ENCODE measurements around the gene TRPC4. TPM values are rescaled to one million over a fixed set of nuclear protein-coding genes. Genes with fewer than 3 reads are reported as not detected.

The TRPC4 gene
- total RNA-seq, 2 experiments from 2014 or later, result not detected

DNA sequence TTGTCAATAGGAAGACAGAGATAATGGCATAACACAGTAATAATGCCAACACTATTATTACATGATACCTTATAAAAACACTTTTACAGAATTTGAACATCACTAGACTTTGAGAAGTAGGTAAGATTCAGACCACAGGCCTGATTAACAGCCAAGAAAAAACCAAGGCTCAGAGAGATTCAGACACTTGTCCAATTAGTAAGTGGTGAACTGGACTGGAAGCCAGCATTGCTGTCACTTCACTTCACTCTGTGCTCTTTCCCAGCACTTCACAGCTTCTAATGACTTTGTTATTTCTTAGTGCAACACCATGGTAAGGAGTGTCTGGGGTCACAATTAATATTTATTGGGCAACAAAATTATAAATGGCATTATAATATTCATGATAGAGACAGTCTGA is 91.9 kb downstream of the TRPC4 start:
- Histone ChIP-seq H3K27me3 (ENCODE audit: control insufficient read depth in 1 of 2, insufficient read depth in 2 of 2, low read length in 2 of 2) (no peaks in the 10 kb centered on the region), H3K36me3 (ENCODE audit: insufficient read depth, low read length) (no peaks in the 10 kb centered on the region), H3K27ac (ENCODE audit: low read depth in 1 of 2, low read length in 2 of 2) (no peak overlapping the region), H3K4me1 (ENCODE audit: insufficient read depth, low read length) (no peaks in the 10 kb centered on the region), H3K4me3 (ENCODE audit: low read length) (no peak overlapping the region), H3K9me3 (ENCODE audit: control insufficient read depth in 1 of 2, insufficient read depth in 1 of 2, low read length in 2 of 2) (no peaks in the 10 kb centered on the region)
- TF ChIP-seq, protein P1, sequence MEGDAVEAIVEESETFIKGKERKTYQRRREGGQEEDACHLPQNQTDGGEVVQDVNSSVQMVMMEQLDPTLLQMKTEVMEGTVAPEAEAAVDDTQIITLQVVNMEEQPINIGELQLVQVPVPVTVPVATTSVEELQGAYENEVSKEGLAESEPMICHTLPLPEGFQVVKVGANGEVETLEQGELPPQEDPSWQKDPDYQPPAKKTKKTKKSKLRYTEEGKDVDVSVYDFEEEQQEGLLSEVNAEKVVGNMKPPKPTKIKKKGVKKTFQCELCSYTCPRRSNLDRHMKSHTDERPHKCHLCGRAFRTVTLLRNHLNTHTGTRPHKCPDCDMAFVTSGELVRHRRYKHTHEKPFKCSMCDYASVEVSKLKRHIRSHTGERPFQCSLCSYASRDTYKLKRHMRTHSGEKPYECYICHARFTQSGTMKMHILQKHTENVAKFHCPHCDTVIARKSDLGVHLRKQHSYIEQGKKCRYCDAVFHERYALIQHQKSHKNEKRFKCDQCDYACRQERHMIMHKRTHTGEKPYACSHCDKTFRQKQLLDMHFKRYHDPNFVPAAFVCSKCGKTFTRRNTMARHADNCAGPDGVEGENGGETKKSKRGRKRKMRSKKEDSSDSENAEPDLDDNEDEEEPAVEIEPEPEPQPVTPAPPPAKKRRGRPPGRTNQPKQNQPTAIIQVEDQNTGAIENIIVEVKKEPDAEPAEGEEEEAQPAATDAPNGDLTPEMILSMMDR (IDR thresholded peaks at IDR 0.05), result no peak
- DNase-seq (no peak), ATAC-seq (ENCODE audit: poor library complexity) (no peak)
- Mint-ChIP-seq H3K27me3 (no peaks in the 10 kb centered on the region), H3K36me3 (ENCODE audit: low read depth) (no peaks in the 10 kb centered on the region), H3K4me1 (ENCODE audit: low read depth) (no peaks in the 10 kb centered on the region), H3K4me3 (no peak overlapping the region), H3K9me3 (no peaks in the 10 kb centered on the region), H3K27ac (no peak overlapping the region)
- intact Hi-C loops (cut with DNase I, micrococcal nuclease), result loop anchor here in 1 of 2 experiments (1.0 kb wide), 1 partner anchor 22 kb away; no protein-coding TSS in a partner anchor
- ChIA-PET POLR2A (no interaction called here), CTCF (no interaction called here)

GRCh38 chr13:37775871-37776270 is 93.7 kb downstream of the TRPC4 start:
- Mint-ChIP-seq H3K4me3 (no peak overlapping the region), H3K4me1 (ENCODE audit: low read depth) (no peaks in the 10 kb centered on the region), H3K27ac (no peak overlapping the region), H3K27me3 (no peaks in the 10 kb centered on the region), H3K9me3 (no peaks in the 10 kb centered on the region), H3K36me3 (ENCODE audit: low read depth) (no peaks in the 10 kb centered on the region)
- TF ChIP-seq, protein P1 (IDR thresholded peaks at IDR 0.05), result no peak
- intact Hi-C loops (cut with DNase I, micrococcal nuclease), result no loop called here
- Histone ChIP-seq H3K4me3 (ENCODE audit: low read length) (no peak overlapping the region), H3K27ac (ENCODE audit: low read depth in 1 of 2, low read length in 2 of 2) (no peak overlapping the region), H3K4me1 (ENCODE audit: insufficient read depth, low read length) (no peaks in the 10 kb centered on the region), H3K27me3 (ENCODE audit: control insufficient read depth in 1 of 2, insufficient read depth in 2 of 2, low read length in 2 of 2) (no peaks in the 10 kb centered on the region), H3K36me3 (ENCODE audit: insufficient read depth, low read length) (no peaks in the 10 kb centered on the region), H3K9me3 (ENCODE audit: control insufficient read depth in 1 of 2, insufficient read depth in 1 of 2, low read length in 2 of 2) (no peaks in the 10 kb centered on the region)
- CTCF ChIA-PET, result no interaction called here
- POLR2A ChIA-PET, result no interaction called here
- ATAC-seq (ENCODE audit: poor library complexity) (no peak), DNase-seq (no peak)

DNA sequence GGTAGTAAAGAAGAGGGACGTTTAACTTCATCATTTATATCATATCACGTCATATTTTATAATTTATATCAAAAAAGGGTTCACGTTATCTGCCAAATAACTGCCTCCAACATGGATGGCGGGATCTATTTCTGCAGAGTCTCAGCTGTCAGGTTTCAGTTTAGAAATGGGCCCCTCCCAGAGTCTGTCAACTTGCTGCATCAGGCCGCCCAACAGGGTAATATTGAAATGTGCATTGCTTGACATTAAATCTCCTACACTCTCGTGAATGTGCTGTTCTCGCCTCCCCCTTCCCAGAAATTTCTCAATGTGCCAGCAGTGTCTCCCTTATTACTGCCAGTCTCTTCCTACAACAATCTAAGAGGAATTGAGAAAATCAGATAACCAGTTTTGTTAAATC is 96.9 kb downstream of the TRPC4 start:
- intact Hi-C loops (cut with DNase I, micrococcal nuclease), result no loop called here
- H3K4me1 Mint-ChIP-seq (ENCODE audit: low read depth), result no peaks in the 10 kb centered on the region
- POLR2A ChIA-PET, result no interaction called here
- Histone ChIP-seq H3K4me3 (ENCODE audit: low read length) (no peak overlapping the region), H3K36me3 (ENCODE audit: insufficient read depth, low read length) (no peaks in the 10 kb centered on the region), H3K4me1 (ENCODE audit: insufficient read depth, low read length) (no peaks in the 10 kb centered on the region), H3K27ac (ENCODE audit: low read depth in 1 of 2, low read length in 2 of 2) (no peak overlapping the region), H3K27me3 (ENCODE audit: control insufficient read depth in 1 of 2, insufficient read depth in 2 of 2, low read length in 2 of 2) (no peaks in the 10 kb centered on the region), H3K9me3 (ENCODE audit: control insufficient read depth in 1 of 2, insufficient read depth in 1 of 2, low read length in 2 of 2) (no peaks in the 10 kb centered on the region)
- CTCF ChIA-PET, result no interaction called here
- no peak overlapping the region for H3K4me3 Mint-ChIP-seq
- H3K27ac Mint-ChIP-seq, result no peak overlapping the region
- TF ChIP-seq, protein P1 (IDR thresholded peaks at IDR 0.05), result no peak
- H3K9me3 Mint-ChIP-seq, result no peaks in the 10 kb centered on the region
- no peak for ATAC-seq (ENCODE audit: poor library complexity)
- no peak for DNase-seq
- H3K27me3 Mint-ChIP-seq, result no peaks in the 10 kb centered on the region
- no peaks in the 10 kb centered on the region for H3K36me3 Mint-ChIP-seq (ENCODE audit: low read depth)
